Measurements from ENCODE around the gene ULK4.
A peak's percentile ranks its signal among the peaks of the same experiment; 100 is the strongest.

DNA sequence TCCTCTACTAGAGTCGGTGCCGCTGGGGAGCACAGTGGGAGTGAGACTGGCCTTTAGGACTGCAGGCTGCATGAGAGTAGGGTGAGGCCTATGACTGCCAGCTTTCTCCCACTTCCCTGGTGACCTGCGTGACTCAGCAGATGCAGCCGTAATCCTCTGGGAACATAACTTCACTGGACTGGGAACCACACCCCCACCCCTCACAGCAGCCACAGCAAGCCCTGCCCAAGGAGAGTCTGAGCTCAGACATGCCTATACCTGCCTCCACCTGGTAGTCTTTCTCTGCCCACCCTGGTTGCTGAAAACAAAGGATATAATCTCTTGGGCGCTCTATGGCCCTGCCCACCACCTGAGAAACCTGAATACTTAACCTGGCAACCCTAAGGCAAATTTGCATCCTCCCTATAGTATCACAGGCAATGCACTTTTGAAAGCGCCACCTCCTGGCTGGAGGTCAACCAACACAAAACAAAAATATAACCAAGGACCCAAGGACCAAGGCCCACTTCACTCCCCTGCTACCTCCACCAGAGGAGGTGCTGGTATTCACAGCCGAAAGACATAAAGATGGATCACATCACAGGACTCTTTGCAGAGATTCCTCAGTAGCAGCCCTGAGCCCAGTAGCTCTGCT lies 453.7 kb downstream of the ULK4 start:
- TF ChIP-seq POLR2A (IDR thresholded peaks at IDR 0.05; ENCODE audit: control extremely low read depth in 1 of 2, low read depth in 2 of 2, low read length in 2 of 2) (no peak), CREB1 (IDR thresholded peaks at IDR 0.05) (no peak), EZH2 (IDR thresholded peaks at IDR 0.05; ENCODE audit: low read depth, low read length, severe bottlenecking) (no peak), CHD2 (IDR thresholded peaks at IDR 0.05; ENCODE audit: low read length) (no peak), POLR2AphosphoS5 (IDR thresholded peaks at IDR 0.05; ENCODE audit: low read depth, low read length) (no peak), TAF1 (IDR thresholded peaks at IDR 0.05; ENCODE audit: low read depth, low read length) (no peak), RNF2 (IDR thresholded peaks at IDR 0.05; ENCODE audit: borderline replicate concordance, low read depth, low read length, missing control alignments, poor library complexity, severe bottlenecking) (no peak), CBX5 (IDR thresholded peaks at IDR 0.05; ENCODE audit: low read depth, low read length) (no peak), YY1 (IDR thresholded peaks at IDR 0.05; ENCODE audit: low read depth, low read length) (no peak), GABPA (IDR thresholded peaks at IDR 0.05; ENCODE audit: borderline replicate concordance, insufficient read depth, low read length) (no peak)
- TF ChIP-seq, protein P1, sequence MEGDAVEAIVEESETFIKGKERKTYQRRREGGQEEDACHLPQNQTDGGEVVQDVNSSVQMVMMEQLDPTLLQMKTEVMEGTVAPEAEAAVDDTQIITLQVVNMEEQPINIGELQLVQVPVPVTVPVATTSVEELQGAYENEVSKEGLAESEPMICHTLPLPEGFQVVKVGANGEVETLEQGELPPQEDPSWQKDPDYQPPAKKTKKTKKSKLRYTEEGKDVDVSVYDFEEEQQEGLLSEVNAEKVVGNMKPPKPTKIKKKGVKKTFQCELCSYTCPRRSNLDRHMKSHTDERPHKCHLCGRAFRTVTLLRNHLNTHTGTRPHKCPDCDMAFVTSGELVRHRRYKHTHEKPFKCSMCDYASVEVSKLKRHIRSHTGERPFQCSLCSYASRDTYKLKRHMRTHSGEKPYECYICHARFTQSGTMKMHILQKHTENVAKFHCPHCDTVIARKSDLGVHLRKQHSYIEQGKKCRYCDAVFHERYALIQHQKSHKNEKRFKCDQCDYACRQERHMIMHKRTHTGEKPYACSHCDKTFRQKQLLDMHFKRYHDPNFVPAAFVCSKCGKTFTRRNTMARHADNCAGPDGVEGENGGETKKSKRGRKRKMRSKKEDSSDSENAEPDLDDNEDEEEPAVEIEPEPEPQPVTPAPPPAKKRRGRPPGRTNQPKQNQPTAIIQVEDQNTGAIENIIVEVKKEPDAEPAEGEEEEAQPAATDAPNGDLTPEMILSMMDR (IDR thresholded peaks at IDR 0.05; ENCODE audit: control extremely low read depth in 1 of 3, insufficient read depth in 1 of 3, low read depth in 1 of 3, low read length in 3 of 3) = peak in 2 of 3 experiments; percentile 18 to 47; a peak in 2 of 4 replicates

Measured in H1 (cell line).